ENCODE results near the gene LINGO4.

DNA sequence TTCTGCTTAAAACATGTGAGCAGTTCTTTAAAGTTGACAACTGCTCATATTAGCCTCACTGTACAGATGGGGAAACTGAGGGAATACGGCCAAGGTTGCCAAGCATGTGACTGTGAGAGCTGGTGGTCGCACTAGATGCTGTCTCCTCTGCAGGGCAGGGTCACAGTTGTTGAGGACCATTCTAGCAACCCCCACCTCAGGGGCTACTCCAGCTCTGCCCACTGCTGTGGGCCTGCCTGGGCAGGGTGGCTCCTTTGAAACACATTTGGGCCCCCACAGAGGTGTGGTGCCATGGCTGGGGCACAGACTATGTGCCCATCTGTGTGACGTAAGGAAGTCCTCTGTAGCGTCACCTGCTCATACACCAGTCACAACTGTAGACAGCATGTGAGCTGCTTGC is 47.5 kb upstream of the LINGO4 start:
- TF ChIP-seq CTCF (IDR thresholded peaks at IDR 0.05; ENCODE audit: low read depth, low read length, poor library complexity, severe bottlenecking) (no peak), EZH2phosphoT487 (IDR thresholded peaks at IDR 0.05; ENCODE audit: borderline replicate concordance, low read length) (no peak)
